Heart left ventricle (tissue), 13 donors: ENCODE measurements around the gene ADGRG6.

Source experiments
- CTCF ChIP-seq, 12 donors: fragments of 200-600 bp; sonication (generic) in 4 of 12; IDR thresholded peaks; one replicate each; pipeline versions ENCODE4 v1.5.0 to v1.8.0; 2018 to 2022; ENCODE audit warnings: antibody characterized with exemption in 12 of 12, mild to moderate bottlenecking in 5 of 12
- POLR2A ChIP-seq, 2 donors: fragments of 450-650 bp; IDR thresholded peaks; one replicate each; pipeline ENCODE4 v1.6.1; 2017; ENCODE audit warnings: antibody characterized with exemption in 2 of 2, mild to moderate bottlenecking in 2 of 2, moderate library complexity in 2 of 2
- donor health status: ischemic (EF 13 %, LVEDD 7.1; RV severe dilation, severe dysfunction).
- donor health status: DM: no; HTN: yes; CAD: no.
- donor health status: DM: no; HTN: no; CAD: no.
- donor health status: ischemic (EF 25% LVEDD 6.9; RV normal size, moderate dysfunction).
- donor health status: ischemic (EF 25% LVEDD 5.7; RV mildly dilated, moderate dysfunction).
- donor health status: ischemic (EF 35%, LVEDD 5.7; RV mildly dilated, moderate dysfunction).
- donor health status: nonischemic (EF 11% LVEDD 7.7; RV severe dilation, severe dysfunction).
- donor health status: DM: yes; HTN: yes; CAD: no.
- donor health status: PGD.
- donor health status: ischemic (EF 29% LVEDD 5.4; RV normal size, mild dysfunction).
- donor health status: nonischemic (EF 23%, LVEDD 6.1; RV moderate dilation, normal function).

- TF ChIP-seq CTCF (IDR thresholded peaks at IDR 0.05) = peak; percentile 39 to 67 (median 52)
- TF ChIP-seq POLR2A (IDR thresholded peaks at IDR 0.05) = no peak
Observed at GRCh38 chr6:142387997-142388815, 86.4 kb downstream of the ADGRG6 start.
